Activated naive CD4-positive, alpha-beta T cell treated with anti-CD3 and anti-CD28 coated beads for 36 hours (primary cell): ENCODE measurements around the gene MICALL2. TPM values are rescaled to one million over a fixed set of nuclear protein-coding genes. Genes with fewer than 3 reads are reported as not detected.

Source experiments
- CTCF ChIA-PET: fragments of 350-600 bp; sonication (Branson Sonifier 250); formaldehyde crosslinking; loops from one replicate; lab custom pipeline; 2021; ENCODE audit warnings: antibody characterized with exemption; lab: Charles Lee
- DNase-seq: peaks from one replicate; pipeline ENCODE4 v3.0.0-alpha.2; 2020
- H3K27ac Mint-ChIP-seq: one replicate; pipeline ENCODE4 v1.8.0; 2021; ENCODE audit warnings: mild to moderate bottlenecking, mixed read lengths
- H3K27me3 Mint-ChIP-seq: one replicate; pipeline ENCODE4 v1.8.0; 2021; ENCODE audit warnings: low read depth, mixed read lengths
- H3K36me3 Mint-ChIP-seq: one replicate; pipeline ENCODE4 v1.8.0; 2021; ENCODE audit warnings: low read depth, mixed read lengths
- H3K4me1 Mint-ChIP-seq: one replicate; pipeline ENCODE4 v1.8.0; 2021; ENCODE audit warnings: low read depth, mixed read lengths
- H3K4me3 Mint-ChIP-seq: one replicate; pipeline ENCODE4 v1.8.0; 2021; ENCODE audit warnings: mild to moderate bottlenecking, moderate library complexity, mixed read lengths
- H3K9me3 Mint-ChIP-seq: one replicate; pipeline ENCODE4 v1.8.0; 2021; ENCODE audit warnings: mixed read lengths
- intact Hi-C: fragments of 100-400 bp; cut with micrococcal nuclease; formaldehyde crosslinking; loops from one replicate; pipeline ENCODE4 v1.15.1; 2023
- total RNA-seq, 2 experiments: library from RNA; stranded (reverse); gene quantifications; one replicate each; pipeline ENCODE4 v1.2.3, GENCODE V29; 2021

The MICALL2 gene
- total RNA-seq, 2 experiments from 2014 or later, result 3.7 to 4.2 TPM

GRCh38 chr7:1475991-1476390, 16.7 kb upstream of the MICALL2 start:
- Mint-ChIP-seq H3K36me3 (peaks cover 2% of the 10 kb centered on the region), H3K4me1 (peaks cover 10% of the 10 kb centered on the region), H3K27ac (no peak overlapping the region), H3K9me3 (no peaks in the 10 kb centered on the region), H3K4me3 (no peak overlapping the region), H3K27me3 (no peaks in the 10 kb centered on the region)
- CTCF ChIA-PET, result no interaction called here
- intact Hi-C loops, result no loop called here
- DNase-seq, result no peak

GRCh38 chr7:1475393-1475792, 16.1 kb upstream of the MICALL2 start:
- no peaks in the 10 kb centered on the region for H3K27me3 Mint-ChIP-seq
- DNase-seq, result no peak
- intact Hi-C loops, result no loop called here
- no peaks in the 10 kb centered on the region for H3K9me3 Mint-ChIP-seq
- no peak overlapping the region for H3K4me3 Mint-ChIP-seq
- peaks cover 10% of the 10 kb centered on the region for H3K4me1 Mint-ChIP-seq
- CTCF ChIA-PET, result interaction anchor here (0.7 to 2.4 kb wide), 6 partner anchors 10 to 249 kb away, joined by 3 to 10 read pairs (median 4); no protein-coding TSS in a partner anchor
- peaks cover 2% of the 10 kb centered on the region for H3K36me3 Mint-ChIP-seq
- H3K27ac Mint-ChIP-seq, result no peak overlapping the region

GRCh38 chr7:1474736-1475135, 15.5 kb upstream of the MICALL2 start:
- Mint-ChIP-seq H3K9me3 (no peaks in the 10 kb centered on the region), H3K36me3 (peaks cover 2% of the 10 kb centered on the region), H3K27ac (no peak overlapping the region), H3K4me1 (peaks cover 10% of the 10 kb centered on the region), H3K27me3 (no peaks in the 10 kb centered on the region), H3K4me3 (no peak overlapping the region)
- CTCF ChIA-PET, result interaction anchor here (0.5 to 2.4 kb wide), 15 partner anchors 10 to 336 kb away, joined by 3 to 10 read pairs (median 4); no protein-coding TSS in a partner anchor
- intact Hi-C loops, result loop anchor here (1.0 to 5.0 kb wide), 3 partner anchors 42 to 249 kb away; no protein-coding TSS in a partner anchor
- DNase-seq, result no peak

GRCh38 chr7:1473864-1474512, 14.7 kb upstream of the MICALL2 start:
- Mint-ChIP-seq H3K36me3 (peaks cover 2% of the 10 kb centered on the region), H3K27me3 (no peaks in the 10 kb centered on the region), H3K9me3 (no peaks in the 10 kb centered on the region), H3K27ac (no peak overlapping the region), H3K4me3 (no peak overlapping the region), H3K4me1 (peaks cover 10% of the 10 kb centered on the region)
- CTCF ChIA-PET, result interaction anchor here (0.5 to 2.4 kb wide), 15 partner anchors 10 to 335 kb away, joined by 3 to 10 read pairs (median 4); no protein-coding TSS in a partner anchor
- intact Hi-C loops, result loop anchor here (1.0 to 5.0 kb wide), 3 partner anchors 42 to 249 kb away; no protein-coding TSS in a partner anchor
- peak; percentile 93 for DNase-seq

- H3K4me1 Mint-ChIP-seq, result peaks cover 10% of the 10 kb centered on the region
- no peak overlapping the region for H3K4me3 Mint-ChIP-seq
- no peaks in the 10 kb centered on the region for H3K9me3 Mint-ChIP-seq
- peaks cover 2% of the 10 kb centered on the region for H3K36me3 Mint-ChIP-seq
- CTCF ChIA-PET, result no interaction called here
- no peaks in the 10 kb centered on the region for H3K27me3 Mint-ChIP-seq
- no peak overlapping the region for H3K27ac Mint-ChIP-seq
- intact Hi-C loops, result loop anchor here (5.0 kb wide), 1 partner anchor 39 kb away; no protein-coding TSS in a partner anchor
- DNase-seq, result no peak
Measured at GRCh38 chr7:1470901-1471300, 11.6 kb upstream of the MICALL2 start.

GRCh38 chr7:1468643-1469298, 9.5 kb upstream of the MICALL2 start:
- CTCF ChIA-PET, result interaction anchor here (1.2 kb wide), 1 partner anchor 45 kb away, joined by 3 read pairs; no protein-coding TSS in a partner anchor
- Mint-ChIP-seq H3K27ac (no peak overlapping the region), H3K9me3 (no peaks in the 10 kb centered on the region), H3K4me1 (peaks cover 1% of the 10 kb centered on the region), H3K36me3 (no peaks in the 10 kb centered on the region), H3K27me3 (no peaks in the 10 kb centered on the region), H3K4me3 (no peak overlapping the region)
- intact Hi-C loops, result no loop called here
- no peak for DNase-seq

- no peaks in the 10 kb centered on the region for H3K27me3 Mint-ChIP-seq
- no peak overlapping the region for H3K4me3 Mint-ChIP-seq
- no peak for DNase-seq
- CTCF ChIA-PET, result no interaction called here
- intact Hi-C loops, result no loop called here
- no peaks in the 10 kb centered on the region for H3K9me3 Mint-ChIP-seq
- no peaks in the 10 kb centered on the region for H3K36me3 Mint-ChIP-seq
- no peaks in the 10 kb centered on the region for H3K4me1 Mint-ChIP-seq
- H3K27ac Mint-ChIP-seq, result no peak overlapping the region
Measured at GRCh38 chr7:1468203-1468602, 8.9 kb upstream of the MICALL2 start.

- CTCF ChIA-PET, result interaction anchor here (0.6 kb wide), 1 partner anchor 273 kb away, joined by 3 read pairs; no protein-coding TSS in a partner anchor
- Mint-ChIP-seq H3K27me3 (no peaks in the 10 kb centered on the region), H3K4me3 (no peak overlapping the region), H3K36me3 (no peaks in the 10 kb centered on the region), H3K27ac (no peak overlapping the region), H3K4me1 (peaks cover 5% of the 10 kb centered on the region), H3K9me3 (no peaks in the 10 kb centered on the region)
- DNase-seq, result no peak
- intact Hi-C loops, result no loop called here
Measured at GRCh38 chr7:1466524-1467271, 7.4 kb upstream of the MICALL2 start.

GRCh38 chr7:1464694-1465093, 5.4 kb upstream of the MICALL2 start:
- H3K27ac Mint-ChIP-seq, result no peak overlapping the region
- no peaks in the 10 kb centered on the region for H3K27me3 Mint-ChIP-seq
- intact Hi-C loops, result no loop called here
- no peak for DNase-seq
- CTCF ChIA-PET, result interaction anchor here (0.7 kb wide), 1 partner anchor 10 kb away, joined by 3 read pairs; no protein-coding TSS in a partner anchor
- peaks cover 13% of the 10 kb centered on the region for H3K4me1 Mint-ChIP-seq
- no peak overlapping the region for H3K4me3 Mint-ChIP-seq
- no peaks in the 10 kb centered on the region for H3K36me3 Mint-ChIP-seq
- no peaks in the 10 kb centered on the region for H3K9me3 Mint-ChIP-seq

- intact Hi-C loops, result no loop called here
- no peak for DNase-seq
- H3K4me1 Mint-ChIP-seq, result peaks cover 13% of the 10 kb centered on the region
- H3K27me3 Mint-ChIP-seq, result no peaks in the 10 kb centered on the region
- H3K4me3 Mint-ChIP-seq, result no peak overlapping the region
- H3K27ac Mint-ChIP-seq, result no peak overlapping the region
- CTCF ChIA-PET, result interaction anchor here (0.6 kb wide), 1 partner anchor 12 kb away, joined by 3 read pairs; no protein-coding TSS in a partner anchor
- H3K36me3 Mint-ChIP-seq, result no peaks in the 10 kb centered on the region
- H3K9me3 Mint-ChIP-seq, result no peaks in the 10 kb centered on the region
Measured at GRCh38 chr7:1463676-1464223, 4.5 kb upstream of the MICALL2 start.

GRCh38 chr7:1461646-1462375, 2.5 kb upstream of the MICALL2 start:
- Mint-ChIP-seq H3K4me1 (peaks cover 19% of the 10 kb centered on the region), H3K27ac (no peak overlapping the region), H3K9me3 (no peaks in the 10 kb centered on the region), H3K27me3 (no peaks in the 10 kb centered on the region), H3K36me3 (no peaks in the 10 kb centered on the region), H3K4me3 (no peak overlapping the region)
- CTCF ChIA-PET, result interaction anchor here (1.2 to 2.0 kb wide), 2 partner anchors 12 to 13 kb away, joined by 5 to 7 read pairs; no protein-coding TSS in a partner anchor
- intact Hi-C loops, result no loop called here
- no peak for DNase-seq
